Endothelial cell of hepatic sinusoid (primary cell): ENCODE measurements around the gene SORT1.
"Not testable (repeated sequence)": the region's sequence is repeated elsewhere in the genome, so short reads cannot be mapped to it uniquely, and the experiment has no call there.

Experiments used
- in situ Hi-C: cut with HindIII; loops from 2 replicates; pipeline ENCODE4 v1.10.0; 2017; ENCODE audit warnings: low sequenced_read_pairs

The SORT1 gene

DNA sequence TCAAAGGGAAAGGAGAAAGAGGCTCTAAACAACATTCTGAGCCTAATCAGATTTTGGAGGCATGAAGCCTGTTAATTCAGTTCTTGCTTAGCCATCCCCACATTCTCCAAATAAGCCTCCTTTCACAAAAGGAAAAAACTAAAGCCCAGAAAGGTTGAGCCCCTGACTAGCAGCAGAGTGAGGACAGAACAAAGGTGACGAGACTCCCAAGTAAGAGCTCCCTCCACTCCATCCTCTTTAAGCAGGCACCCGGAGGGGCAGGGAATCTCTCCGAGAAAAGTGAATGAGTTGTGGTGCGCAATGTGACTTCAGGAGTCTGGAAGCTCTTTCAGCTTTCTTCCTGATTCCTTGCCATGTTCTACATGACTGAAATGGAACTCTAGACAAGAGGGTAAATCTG, 47.5 kb downstream of the SORT1 start:
- in situ Hi-C loops = no loop called here

DNA sequence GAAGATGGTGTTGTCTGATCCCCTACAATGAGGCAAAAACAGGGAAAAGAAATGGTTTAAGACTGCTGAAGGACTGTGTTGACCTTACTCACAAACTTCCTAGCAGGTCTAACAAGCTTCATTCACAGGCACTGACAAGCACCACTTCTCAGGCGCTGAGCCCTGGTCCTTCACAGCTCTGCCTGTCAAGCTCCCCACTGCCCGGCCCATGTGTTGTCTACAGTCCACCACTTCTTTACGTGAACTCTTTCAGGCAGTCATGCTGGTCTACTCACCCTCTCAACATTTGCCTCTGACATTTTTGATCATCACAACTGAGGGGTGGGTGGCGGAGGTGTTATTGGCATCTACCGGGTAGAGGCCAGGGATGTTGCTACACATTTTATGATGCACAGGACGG, 50.2 kb downstream of the SORT1 start:
- in situ Hi-C loops = no loop called here

DNA sequence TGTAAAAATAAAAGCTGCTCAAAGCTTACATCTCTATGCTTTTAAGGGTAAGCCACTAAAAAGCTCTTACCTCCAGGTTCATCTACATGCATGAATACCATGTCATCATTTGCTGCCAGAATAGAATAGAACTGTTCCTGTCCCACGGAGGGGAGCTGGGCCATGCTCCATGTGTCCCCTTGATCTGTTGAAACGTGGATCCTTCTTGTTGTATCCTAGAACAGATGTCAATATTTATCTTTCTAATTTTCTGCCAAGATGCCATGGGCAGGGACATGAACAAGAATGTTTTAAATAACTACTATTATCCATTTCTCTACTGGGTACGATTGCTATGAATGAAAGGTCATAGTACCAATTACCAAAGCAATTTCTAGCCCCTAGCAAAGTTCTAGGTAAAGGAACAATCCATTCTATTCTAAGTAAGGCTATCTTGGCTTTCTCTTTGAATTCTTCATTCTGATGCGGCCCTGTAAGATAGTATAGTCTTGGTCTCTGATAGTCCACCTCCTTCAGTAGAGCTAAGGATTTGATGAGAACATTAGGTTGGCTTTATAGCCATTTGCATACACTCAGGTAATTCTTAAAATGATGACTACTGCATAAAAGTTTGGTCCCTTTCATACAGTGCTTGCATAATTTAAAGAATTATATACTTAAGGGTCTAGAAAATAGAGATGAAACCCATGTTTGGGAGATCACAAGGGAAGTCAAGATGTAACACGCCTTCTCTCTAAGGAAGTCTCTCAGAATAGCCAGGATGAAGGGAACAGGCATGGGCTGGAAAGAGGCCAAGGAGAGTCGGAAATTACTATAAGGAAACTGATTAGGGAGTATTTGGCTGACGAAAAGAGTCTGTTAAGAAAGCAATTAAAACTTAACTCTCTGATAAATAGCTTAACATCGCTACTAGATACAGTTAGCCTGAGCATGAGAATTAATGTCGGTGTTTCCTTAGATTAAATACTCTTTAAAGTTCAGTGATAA, 55.5 kb downstream of the SORT1 start:
- in situ Hi-C loops = no loop called here

DNA sequence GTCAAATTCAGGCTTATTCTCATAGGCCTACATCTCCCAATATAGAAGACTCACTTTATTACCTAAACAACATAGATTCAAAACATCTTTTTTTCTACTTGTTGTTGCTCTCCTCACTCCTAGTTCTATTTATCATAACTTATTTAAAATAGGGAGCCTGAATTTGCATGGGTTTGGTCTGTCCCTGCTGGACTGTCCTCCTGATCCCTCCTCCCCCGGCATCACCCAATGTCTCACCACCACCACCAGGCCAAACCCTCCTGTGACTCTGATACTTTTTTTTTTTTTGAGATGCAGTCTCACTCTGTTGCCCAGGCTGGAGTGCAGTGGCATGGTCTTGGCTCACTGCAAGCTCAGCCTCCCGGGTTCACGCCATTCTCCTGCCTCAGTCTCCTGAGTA, 59.1 kb downstream of the SORT1 start:
- in situ Hi-C loops = loop anchor here (5.0 kb wide), 1 partner anchor 64 kb away; no protein-coding TSS in a partner anchor

DNA sequence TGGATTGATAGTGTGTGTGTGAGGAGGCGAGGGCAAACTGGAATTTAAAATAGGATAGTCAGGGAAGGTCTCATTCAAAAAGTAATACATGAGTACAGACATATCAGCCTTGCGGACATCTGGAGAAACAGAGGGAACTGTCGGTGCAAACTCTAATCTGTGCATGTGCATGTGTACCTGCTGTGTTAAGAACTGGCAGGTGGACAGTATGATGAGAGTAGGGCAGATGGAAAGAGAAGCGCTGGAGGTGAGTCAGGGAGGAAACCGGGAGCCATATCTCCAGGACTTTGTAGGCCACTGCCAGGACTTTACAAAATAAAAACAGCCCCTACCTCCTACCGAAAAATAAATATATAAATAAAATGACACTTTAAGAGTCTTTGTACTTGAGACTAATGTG, 59.6 kb downstream of the SORT1 start:
- in situ Hi-C loops = loop anchor here (5.0 kb wide), 1 partner anchor 64 kb away; no protein-coding TSS in a partner anchor

DNA sequence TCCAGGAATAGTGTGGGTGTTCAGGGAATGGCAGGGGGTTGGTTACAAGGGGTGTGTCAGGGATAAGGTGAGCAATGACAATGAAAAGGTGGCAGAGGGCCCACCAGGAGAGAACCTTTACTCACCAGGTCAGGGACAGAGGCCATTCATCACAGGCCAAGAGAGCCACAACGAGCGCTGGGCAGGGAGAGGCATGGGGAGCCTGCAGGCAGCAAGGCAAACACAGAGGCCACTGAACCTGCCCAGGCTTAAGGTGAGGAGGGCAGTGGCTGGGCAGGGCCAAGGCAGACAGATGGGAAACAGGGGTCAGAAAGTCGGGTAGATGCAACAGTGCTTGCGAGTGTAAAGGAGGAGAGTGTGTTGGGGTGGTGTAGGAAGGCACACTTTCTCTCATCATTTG, 62.6 kb downstream of the SORT1 start:
- in situ Hi-C loops = loop anchor here (5.0 kb wide), 1 partner anchor 67 kb away; no protein-coding TSS in a partner anchor

DNA sequence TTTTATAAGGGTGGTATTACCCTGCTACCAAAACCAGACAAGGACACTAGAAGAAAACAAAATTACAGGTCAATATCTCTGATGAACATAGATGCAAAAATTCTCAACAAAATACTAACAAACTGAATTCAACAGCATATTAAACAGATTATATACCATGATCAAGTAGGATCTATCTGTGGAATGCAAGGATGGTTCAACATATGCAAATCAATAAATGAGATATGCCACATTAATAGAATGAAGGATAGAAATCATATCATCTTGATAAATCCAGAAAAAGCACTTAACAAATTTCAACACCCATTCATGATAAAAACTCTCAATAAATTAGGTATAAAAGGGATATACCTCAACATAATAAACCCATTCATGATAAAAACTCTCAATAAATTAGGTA, 66.6 kb downstream of the SORT1 start:
- in situ Hi-C loops = no loop called here

DNA sequence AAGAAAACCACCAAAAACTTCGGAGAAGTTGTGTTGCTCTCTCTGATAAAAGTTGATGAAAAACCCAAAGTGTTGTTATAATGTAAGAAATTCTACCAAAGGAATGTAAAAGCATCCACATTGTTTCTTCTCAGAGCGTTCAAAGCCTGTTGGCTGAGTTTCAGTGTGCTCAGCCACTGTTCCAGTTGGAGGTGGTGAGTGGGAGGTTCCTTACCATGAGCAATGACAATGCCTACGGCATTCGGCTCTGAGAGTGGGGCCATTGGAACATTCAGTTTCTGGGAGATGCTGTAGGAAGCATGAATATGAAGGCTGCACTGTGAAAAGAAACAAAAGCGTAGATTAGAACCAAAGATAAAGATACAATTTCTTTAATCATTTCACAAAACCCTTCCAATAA, 70.4 kb downstream of the SORT1 start:
- in situ Hi-C loops = no loop called here

DNA sequence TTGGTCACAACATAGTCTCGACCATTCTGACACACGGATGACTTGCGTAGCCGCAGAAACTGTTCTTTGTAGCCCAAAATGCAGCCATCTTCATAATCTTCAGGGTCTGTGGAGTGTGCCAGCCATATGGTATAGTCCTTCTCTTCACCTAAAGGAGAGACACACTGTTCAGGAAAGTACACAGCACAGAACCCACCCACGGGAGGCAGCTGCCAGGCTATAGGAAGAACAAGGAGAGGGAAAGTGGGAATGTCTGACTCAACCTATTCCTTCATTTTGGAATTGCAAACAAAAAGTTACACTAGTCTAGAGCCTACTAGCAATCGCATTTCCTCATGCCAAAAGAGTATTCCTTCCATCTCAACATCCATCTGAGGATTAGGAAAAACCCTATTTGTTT, 74.7 kb downstream of the SORT1 start:
- in situ Hi-C loops = no loop called here

DNA sequence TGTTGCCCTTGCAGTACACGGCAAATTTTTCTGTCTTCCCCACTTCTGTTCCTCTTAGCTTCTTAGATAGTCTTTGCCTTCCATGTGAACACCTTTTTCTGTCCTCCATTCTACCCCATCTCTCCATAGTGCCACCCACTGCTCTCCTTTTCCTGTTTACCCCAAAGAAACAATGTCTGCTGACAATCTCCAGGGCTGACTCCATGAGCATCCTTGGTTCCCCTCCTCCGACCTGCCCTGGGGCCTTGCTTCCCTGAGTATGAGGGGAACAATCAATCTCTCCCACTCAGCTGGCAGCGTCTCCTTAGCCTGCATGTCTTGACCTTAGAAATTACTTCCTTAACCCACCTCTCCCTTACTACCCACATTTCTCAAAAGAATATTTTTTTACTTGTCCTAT, 78.6 kb downstream of the SORT1 start:
- in situ Hi-C loops = no loop called here

DNA sequence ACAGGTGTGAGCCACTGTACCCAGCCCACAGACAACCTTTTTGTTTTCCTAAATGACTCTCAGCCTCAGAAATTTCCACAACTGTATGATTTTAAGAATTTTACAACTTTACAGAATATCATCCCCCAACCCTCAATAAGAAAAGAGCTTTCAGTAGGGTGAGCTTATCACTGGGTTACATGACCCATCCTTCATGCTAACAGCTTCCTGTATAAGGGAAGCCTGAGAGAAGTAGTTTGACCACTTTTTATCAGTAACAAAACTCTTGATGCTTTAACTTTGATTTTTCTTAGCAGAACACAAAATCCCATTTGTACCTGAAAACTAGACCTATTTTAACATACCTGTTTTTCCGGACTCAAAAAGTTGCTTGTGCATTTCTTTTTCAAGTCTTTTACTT, 81.2 kb downstream of the SORT1 start:
- in situ Hi-C loops = no loop called here

DNA sequence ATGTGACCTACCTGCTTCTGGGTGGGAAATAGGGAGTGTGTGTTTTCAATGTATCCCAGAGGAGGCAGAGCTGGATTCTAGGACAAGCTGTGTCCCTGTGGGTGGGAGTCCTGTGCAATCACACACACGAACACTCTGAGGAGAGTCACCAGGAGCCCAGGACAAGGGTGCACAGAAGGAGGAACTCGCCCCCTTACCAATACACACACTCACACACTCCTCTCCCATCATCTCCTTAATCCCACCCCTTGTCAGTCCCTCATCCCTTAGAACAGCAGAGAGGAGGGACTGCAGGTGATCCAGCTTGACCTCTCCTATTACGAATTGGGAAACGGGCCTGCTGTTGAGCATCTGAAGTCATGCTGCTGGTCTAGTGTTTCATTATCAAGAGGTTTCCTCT, 82.4 kb downstream of the SORT1 start:
- in situ Hi-C loops = no loop called here

DNA sequence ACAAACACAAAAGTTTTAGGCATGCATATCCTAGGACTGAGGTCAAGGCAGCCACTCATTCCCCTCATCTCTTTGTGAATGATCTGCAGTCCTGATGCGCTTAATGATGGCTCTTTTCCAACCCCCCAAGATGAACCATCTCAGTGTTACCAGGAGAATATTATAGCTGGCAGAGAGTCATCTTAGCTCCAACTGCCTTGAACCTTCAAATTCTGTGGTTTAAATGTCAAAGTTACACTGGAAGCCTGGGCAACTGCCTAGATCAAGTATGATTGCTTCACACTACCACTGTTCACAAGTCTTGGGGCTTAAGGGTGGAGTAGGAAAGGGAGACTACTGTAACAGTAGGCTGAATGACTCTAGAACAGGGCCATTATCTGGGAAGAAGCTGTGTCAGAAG, 82.9 kb downstream of the SORT1 start:
- in situ Hi-C loops = no loop called here

DNA sequence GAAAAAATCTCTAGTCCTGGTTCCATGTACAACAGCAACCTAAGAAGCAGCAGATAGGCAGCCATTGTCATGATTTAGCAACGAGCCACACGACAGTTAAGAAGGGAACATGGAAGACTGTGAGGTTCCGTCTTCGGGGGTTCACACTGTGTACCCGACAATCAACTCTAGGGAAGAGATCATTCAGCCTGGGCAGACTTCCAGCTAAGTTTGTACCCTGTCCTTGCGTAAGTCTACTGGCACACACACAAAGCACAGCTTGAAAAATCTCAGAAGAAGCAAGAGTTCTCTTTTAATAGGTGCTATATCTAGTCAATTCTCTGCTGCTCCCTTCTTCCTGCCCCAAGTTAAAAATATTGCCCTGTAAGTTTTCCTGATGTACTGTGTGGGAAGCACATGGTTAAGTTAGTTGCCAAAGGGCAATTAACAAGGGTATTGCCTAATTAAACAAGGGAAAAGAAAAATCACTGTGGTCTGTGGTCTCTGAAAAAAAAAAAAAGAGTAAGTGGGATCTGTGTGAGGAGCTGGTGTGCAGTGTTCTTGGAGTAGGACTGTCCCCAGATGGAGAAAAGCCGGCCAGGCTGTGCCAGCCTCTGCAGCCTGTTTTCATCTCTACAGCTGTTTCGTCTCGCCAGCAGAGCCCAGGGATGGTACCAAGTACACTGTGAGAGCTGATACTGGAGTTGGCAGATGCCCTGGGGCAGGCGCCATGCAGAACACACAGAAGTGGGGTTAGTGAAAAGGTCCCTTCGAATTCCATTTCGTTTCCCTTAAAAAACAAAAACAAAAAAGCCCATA, 84.5 kb downstream of the SORT1 start:
- in situ Hi-C loops = no loop called here

DNA sequence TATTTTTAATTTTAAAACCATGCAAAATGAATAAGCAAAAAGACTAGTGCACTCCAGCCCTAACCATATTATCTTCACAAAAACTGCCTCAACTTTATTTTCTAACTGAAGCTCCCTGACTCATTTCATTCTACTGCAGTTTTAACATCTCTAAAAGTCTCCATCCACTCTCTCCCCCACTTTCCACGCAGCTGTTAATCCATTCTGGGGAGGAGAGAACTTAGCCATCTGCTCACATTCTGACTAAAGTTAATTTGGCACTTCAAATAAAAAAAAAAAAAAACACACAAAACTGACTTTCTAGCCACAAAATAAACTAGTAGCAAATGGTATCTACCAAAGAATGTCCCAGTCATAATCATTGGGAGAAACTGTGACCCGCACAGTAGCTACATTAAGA, 85.5 kb downstream of the SORT1 start:
- in situ Hi-C loops = no loop called here

DNA sequence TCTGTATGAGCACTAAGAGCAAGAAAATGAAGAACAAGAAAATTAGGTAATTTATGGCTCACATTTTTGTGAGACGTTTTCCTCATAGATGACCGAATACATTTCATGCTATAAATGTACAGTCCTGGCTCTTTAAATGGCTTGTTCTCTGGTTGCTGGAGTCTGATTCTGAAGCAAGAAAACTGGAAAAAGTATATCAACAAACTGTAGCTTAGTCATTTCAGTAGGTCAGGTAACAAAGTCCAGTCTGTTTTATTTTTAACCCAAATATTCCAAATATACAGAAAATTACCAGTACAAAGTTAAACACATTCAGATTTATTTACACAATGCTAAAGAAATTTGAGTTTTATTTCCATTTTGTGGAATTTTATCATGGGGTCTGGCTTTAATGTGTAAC, 88.4 kb downstream of the SORT1 start:
- in situ Hi-C loops = no loop called here

DNA sequence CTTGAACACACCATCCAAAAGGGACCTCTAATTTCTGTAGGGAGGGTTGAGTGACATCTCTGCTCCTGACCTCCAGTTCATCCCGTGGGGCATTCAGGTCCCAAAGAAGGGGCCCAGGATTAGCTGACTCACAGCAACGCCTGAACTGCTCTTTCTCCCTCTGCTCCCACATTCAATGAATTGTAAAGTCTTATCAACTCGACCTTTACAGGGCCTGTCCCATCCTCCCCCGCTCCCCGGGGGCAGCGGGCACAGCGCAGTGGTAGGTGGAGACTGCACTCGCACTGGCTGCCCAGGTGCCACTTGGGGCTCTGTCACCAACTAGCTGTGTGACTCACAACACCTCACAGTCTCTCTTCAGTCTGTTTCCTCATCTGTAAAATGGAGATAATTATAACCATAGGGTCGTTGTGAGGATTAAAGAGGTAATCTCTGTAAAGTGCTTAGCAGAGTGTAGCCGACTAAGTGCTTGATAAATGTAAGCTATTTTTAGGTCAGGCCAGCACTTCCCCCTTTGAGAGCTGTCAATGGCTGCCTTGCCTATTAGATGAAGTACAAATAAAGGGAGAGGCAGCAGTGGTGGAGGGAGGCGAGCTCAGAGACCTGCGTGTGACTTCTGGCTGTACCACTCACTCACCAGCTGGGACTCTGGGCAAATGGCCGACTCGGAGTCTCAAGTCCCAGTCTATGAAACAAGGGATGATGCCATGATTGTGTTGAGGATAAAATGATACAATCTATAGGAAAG, 90.3 kb downstream of the SORT1 start:
- in situ Hi-C loops = no loop called here

DNA sequence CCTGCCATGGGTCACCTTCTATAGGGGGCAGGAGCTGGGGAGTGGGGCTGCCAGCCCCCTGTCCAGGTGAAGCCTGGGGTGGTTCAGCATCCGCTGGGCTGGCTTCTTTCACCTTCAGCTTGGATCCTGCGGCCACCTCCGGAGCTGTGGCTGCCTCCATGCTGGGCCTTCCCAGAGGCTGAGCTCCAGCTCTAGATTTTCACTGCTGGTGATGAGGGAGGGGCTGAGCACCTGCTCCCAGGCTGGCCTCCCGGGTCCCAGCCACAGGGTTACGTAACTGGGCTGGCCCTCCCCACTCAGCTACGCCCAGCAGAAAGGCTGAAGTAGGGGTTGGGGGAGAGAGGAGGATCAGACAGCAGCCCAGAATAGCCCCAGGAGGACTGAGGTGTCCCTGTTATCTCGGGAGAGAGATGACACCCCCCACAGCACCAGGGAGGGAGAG, 90.9 kb downstream of the SORT1 start, which contains the start of gene MYBPHL:
MYBPHL (minus strand) TSS at position 180 of the 442 bp plus-strand sequence; CDS start at position 160, 20 bp downstream.
- in situ Hi-C loops = no loop called here

DNA sequence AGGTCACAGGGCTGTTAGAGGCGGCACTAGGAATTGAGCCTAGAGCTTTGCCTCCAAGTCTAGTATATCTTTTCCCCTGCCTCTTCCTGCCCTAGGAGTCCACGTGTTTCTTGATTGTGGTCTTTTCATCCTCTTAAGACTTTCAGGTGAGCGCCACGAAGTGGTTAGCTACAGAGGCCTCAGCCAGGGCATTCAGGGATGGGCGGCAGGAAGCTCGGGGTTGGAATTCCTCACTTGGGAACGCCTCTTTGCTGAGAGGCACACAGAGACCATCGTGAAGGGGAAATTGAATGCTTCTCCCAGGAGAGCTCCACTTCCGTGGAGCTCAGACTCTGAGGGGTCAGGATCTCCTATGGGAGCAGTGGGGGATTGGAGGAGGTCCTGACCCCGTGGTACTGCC, 91.7 kb downstream of the SORT1 start:
- in situ Hi-C loops = not testable (repeated sequence)

DNA sequence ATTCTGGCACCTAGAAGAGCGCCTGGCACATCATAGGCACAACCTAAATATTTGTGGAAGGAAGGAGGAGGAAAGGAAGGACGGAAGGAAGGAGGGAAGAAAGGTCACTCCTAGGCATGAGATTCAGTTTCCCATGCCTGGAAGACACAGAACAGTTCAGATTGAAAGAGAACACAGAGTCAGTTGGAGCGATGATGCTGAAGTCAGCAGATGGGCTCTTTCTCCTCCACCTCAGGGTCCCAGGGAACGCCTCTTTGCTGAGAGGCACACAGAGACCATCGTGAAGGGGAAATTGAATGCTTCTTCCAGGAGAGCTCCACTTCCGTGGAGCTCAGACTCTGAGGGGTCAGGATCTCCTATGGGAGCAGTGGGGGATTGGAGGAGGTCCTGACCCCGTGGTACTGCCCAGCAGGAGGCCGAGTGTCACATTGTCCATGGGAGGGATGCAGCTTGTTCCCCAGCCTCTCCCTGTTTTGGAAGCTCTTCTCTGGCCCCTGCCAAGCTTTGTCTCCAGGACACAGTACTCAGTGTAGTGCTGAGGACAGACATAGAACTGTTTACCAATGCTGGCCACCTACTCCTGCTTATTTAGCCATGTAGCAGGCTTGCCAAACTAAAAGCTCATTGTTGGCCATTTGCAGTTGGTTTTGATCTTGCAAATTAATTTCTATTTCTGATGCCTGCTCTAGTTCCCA, 93.3 kb downstream of the SORT1 start:
- in situ Hi-C loops = no loop called here
